PFSK-1 (cell line): ENCODE data around the gene GPX7.

Experiments
- REST ChIP-seq, 2 experiments: IDR thresholded peaks; 2 replicates each; pipeline versions ENCODE4 v1.6.1 to v1.8.0; 2011 to 2012; ENCODE audit warnings: low read depth in 2 of 2, low read length in 2 of 2, control low read depth in 1 of 2, inconsistent platforms in 1 of 2, mild to moderate bottlenecking in 1 of 2, moderate library complexity in 1 of 2; ENCODE audit not compliant: insufficient read depth in 1 of 2
- SIN3A ChIP-seq: IDR thresholded peaks from 2 replicates; pipeline ENCODE4 v1.6.1; 2012; ENCODE audit warnings: mild to moderate bottlenecking, low read length, moderate library complexity, borderline replicate concordance; ENCODE audit not compliant: insufficient read depth
- TAF1 ChIP-seq: IDR thresholded peaks from 2 replicates; pipeline ENCODE4 v1.6.1; 2012; ENCODE audit warnings: low read length, control low read depth, borderline replicate concordance; ENCODE audit not compliant: insufficient read depth

GRCh38 chr1:52588027-52588426, 14.1 kb upstream of the GPX7 start:
- TF ChIP-seq REST (IDR thresholded peaks at IDR 0.05; ENCODE audit: insufficient read depth in 1 of 2, low read depth in 2 of 2, low read length in 2 of 2), result no peak
- no peak for TF ChIP-seq TAF1
- TF ChIP-seq SIN3A, result no peak
